ENCODE measurements around the gene TRAPPC12. TPM values are rescaled to one million over a fixed set of nuclear protein-coding genes. Genes with fewer than 3 reads are reported as not detected.

Gene TRAPPC12
- polyA plus RNA-seq, 1 donor from 2014 or later, result 76.2 TPM

DNA sequence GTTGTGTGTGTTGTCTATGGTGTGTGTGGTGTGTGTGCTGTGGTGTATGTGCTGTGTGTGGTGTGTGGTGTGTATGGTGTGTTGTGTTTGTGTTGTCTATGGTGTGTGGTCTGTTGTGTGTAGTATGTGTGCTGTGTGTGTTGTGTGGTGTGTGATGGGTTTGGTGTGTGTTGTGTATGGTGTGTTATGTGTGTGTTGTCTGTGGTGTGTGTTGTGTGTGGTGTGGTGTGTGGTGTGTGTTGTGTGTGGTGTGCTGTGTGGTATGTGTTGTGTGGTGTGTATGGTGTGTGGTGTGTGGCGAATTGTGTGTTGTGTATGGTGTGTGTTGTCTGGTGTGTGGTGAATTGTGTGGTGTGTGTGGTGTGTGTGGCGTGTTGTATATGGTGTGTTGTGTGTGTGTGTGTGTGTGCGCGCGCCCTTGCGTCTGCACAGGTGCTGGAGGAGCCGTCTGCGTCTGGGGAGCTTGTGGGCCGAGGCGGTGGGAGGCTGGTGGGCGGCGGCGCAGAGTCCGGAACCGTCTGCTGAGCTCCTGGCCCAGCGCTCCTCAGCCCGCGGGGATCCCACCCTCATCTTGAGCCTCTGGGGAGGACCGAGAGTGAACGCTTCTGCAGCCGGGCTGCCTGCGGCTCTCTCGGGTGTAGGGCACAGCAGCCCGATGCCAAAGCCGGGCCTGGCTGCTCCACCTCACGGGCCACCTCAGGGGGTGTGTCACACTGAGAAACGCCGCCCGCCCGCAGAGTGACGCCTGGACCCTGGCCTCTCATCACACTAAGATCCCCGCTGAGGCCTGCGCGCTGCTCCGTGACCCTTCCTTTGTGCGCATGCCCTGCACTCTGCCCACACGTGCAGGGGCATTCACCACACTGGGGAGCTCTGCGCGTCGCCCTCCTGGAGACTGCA lies 148.6 kb downstream of the TRAPPC12 start:
- Histone ChIP-seq H3K36me3 (ENCODE audit: insufficient read depth, low read length) (no peaks in the 10 kb centered on the region), H3K4me3 (ENCODE audit: low read length) (no peak overlapping the region), H4K20me1 (ENCODE audit: insufficient read depth) (no peaks in the 10 kb centered on the region), H2AFZ (ENCODE audit: low read depth, low read length) (no peak overlapping the region), H3K4me2 (ENCODE audit: low read length) (no peak overlapping the region), H3F3A (ENCODE audit: insufficient read depth, low read length, poor library complexity, severe bottlenecking) (no peaks in the 10 kb centered on the region), H3K9me2 (ENCODE audit: insufficient read depth, low read length) (no peaks in the 10 kb centered on the region), H3K27ac (ENCODE audit: low read length) (no peak overlapping the region), H3K9ac (ENCODE audit: low read length) (no peak overlapping the region), H3K79me2 (replicated peaks; ENCODE audit: insufficient read depth, low read length) (no peaks in the 10 kb centered on the region), H3K9me3 (ENCODE audit: low read length) (no peaks in the 10 kb centered on the region), H3K27me3 (ENCODE audit: insufficient read depth, low read depth, low read length) (no peaks in the 10 kb centered on the region)
- TF ChIP-seq POLR2AphosphoS5 (IDR thresholded peaks at IDR 0.05) (no peak), TAF1 (IDR thresholded peaks at IDR 0.05; ENCODE audit: low read depth) (no peak), EP300 (conservative IDR thresholded peaks at IDR 0.05; ENCODE audit: poor library complexity, severe bottlenecking) (no peak), SMC3 (conservative IDR thresholded peaks at IDR 0.05; ENCODE audit: poor library complexity) (no peak), EZH2 (IDR thresholded peaks at IDR 0.05; ENCODE audit: borderline replicate concordance, insufficient read depth, low read length, poor library complexity, severe bottlenecking) (no peak), RAD21 (conservative IDR thresholded peaks at IDR 0.05) (no peak), MXI1 (conservative IDR thresholded peaks at IDR 0.05; ENCODE audit: poor library complexity, severe bottlenecking) (no peak)
- TF ChIP-seq, protein P1, sequence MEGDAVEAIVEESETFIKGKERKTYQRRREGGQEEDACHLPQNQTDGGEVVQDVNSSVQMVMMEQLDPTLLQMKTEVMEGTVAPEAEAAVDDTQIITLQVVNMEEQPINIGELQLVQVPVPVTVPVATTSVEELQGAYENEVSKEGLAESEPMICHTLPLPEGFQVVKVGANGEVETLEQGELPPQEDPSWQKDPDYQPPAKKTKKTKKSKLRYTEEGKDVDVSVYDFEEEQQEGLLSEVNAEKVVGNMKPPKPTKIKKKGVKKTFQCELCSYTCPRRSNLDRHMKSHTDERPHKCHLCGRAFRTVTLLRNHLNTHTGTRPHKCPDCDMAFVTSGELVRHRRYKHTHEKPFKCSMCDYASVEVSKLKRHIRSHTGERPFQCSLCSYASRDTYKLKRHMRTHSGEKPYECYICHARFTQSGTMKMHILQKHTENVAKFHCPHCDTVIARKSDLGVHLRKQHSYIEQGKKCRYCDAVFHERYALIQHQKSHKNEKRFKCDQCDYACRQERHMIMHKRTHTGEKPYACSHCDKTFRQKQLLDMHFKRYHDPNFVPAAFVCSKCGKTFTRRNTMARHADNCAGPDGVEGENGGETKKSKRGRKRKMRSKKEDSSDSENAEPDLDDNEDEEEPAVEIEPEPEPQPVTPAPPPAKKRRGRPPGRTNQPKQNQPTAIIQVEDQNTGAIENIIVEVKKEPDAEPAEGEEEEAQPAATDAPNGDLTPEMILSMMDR (IDR thresholded peaks at IDR 0.05; ENCODE audit: poor library complexity, severe bottlenecking), result no peak
- TF ChIP-seq, protein P2, sequence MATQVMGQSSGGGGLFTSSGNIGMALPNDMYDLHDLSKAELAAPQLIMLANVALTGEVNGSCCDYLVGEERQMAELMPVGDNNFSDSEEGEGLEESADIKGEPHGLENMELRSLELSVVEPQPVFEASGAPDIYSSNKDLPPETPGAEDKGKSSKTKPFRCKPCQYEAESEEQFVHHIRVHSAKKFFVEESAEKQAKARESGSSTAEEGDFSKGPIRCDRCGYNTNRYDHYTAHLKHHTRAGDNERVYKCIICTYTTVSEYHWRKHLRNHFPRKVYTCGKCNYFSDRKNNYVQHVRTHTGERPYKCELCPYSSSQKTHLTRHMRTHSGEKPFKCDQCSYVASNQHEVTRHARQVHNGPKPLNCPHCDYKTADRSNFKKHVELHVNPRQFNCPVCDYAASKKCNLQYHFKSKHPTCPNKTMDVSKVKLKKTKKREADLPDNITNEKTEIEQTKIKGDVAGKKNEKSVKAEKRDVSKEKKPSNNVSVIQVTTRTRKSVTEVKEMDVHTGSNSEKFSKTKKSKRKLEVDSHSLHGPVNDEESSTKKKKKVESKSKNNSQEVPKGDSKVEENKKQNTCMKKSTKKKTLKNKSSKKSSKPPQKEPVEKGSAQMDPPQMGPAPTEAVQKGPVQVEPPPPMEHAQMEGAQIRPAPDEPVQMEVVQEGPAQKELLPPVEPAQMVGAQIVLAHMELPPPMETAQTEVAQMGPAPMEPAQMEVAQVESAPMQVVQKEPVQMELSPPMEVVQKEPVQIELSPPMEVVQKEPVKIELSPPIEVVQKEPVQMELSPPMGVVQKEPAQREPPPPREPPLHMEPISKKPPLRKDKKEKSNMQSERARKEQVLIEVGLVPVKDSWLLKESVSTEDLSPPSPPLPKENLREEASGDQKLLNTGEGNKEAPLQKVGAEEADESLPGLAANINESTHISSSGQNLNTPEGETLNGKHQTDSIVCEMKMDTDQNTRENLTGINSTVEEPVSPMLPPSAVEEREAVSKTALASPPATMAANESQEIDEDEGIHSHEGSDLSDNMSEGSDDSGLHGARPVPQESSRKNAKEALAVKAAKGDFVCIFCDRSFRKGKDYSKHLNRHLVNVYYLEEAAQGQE (IDR thresholded peaks at IDR 0.05; ENCODE audit: borderline replicate concordance), result no peak

Other genes starting within 250 kb of the TRAPPC12 start
- gene EIPR1, start 1.9 kb upstream of the TRAPPC12 start, polyA plus RNA-seq, result 138 and 147 TPM in 2 replicates
- 21.3 and 23.9 TPM in 2 replicates for gene ADI1, start 139.8 kb downstream of the TRAPPC12 start, polyA plus RNA-seq
- gene RNASEH1, start 178.6 kb downstream of the TRAPPC12 start, polyA plus RNA-seq, result 23.4 and 25.0 TPM in 2 replicates
- 1,885 and 2,249 TPM in 2 replicates for gene RPS7, start 195.6 kb downstream of the TRAPPC12 start, polyA plus RNA-seq
- 1.7 and 4.0 TPM in 2 replicates for gene COLEC11, start 215.4 kb downstream of the TRAPPC12 start, polyA plus RNA-seq